HG02759 (cell line): ENCODE measurements around the gene BCL6B.
"Not testable (repeated sequence)": the region's sequence is repeated elsewhere in the genome, so short reads cannot be mapped to it uniquely, and the experiment has no call there.

Source experiments
- ATAC-seq: cut with Tn5 transposase; IDR thresholded peaks from one replicate; pipeline ENCODE4 v1.9.1; 2021; ENCODE audit warnings: mild to moderate bottlenecking, moderate library complexity; ENCODE audit not compliant: unreplicated experiment

The BCL6B gene

DNA sequence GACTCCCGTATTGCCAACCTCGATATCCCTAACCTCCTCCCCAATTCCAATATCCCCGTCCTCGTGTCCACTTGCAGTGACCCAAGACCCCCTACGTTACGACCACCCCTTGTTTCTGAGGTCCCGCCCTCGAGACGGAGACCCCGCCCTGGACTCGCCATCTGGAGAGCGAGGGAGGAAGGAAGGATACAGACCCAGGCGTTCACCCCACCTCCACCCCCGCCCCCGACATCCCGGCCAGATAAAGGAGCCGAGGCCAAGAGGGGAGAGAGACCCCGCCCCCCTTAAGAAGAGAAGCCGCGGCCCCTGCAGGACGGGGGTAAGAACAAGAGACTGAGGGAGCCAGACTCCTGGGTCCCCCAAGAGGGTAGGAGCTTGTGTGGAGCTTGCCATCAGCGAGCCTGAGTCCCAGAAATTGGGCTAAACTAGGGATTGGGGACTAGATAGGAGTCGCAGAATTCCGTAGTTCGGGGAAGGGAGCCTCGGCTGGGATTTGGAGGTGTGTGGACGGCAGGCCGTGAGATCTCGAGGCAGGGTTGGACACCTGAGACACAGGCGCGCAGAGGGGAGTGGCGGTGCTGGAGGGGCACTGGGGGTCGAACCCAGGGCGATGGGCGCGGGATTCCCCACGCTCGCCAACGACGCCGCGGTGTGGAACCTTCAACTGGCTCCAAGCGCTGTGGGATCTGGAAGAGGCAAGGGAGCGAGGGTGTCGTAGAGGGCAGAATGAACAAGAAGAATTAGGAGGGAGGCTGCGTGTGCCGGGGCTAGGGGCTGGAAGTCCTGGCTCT is at the start of gene BCL6B:
Gene BCL6B (plus strand): TSS at position 270 of the 791 bp plus-strand sequence. CDS start 622 bp downstream, outside the sequence.
- ATAC-seq, result no peak

DNA sequence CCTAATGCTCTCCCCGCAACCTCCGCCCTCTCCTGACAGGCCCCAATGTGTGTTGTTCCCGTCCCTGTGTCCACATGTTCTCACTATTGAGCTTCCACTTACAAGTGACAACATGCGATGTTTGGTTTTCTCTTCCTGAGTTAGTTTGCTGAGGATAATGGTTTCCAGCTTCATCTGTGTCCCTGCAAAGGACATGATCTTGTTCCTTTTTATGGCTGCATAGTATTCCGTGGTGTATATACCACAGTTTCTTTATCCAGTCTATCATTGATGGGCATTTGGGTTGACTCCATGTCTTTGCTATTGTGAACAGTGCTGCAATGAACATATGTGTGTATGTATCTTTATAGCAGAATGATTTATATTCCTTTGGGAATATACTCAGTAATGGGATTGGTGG is 43.4 kb upstream of the BCL6B start:
- ATAC-seq, result not testable (repeated sequence)

DNA sequence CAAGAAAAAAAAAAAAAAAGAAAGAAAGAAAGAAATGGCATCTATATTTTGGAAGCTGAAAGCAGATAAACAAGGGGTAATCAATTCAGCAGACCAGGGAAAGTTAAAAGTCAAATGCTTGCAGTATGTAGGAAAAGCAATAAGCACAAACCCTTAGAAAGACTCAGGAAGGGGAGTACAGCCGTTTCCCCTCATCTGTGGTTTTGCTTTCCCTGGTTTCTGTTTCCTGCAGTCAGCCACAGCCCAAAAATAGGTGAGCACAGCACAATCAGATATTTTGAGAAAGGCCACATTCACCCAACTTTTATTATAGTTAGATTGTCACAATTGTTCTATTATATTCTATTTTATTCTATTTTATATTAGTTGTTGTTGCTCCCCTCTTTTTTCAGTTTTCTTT is 41.4 kb upstream of the BCL6B start:
- ATAC-seq, result no peak

DNA sequence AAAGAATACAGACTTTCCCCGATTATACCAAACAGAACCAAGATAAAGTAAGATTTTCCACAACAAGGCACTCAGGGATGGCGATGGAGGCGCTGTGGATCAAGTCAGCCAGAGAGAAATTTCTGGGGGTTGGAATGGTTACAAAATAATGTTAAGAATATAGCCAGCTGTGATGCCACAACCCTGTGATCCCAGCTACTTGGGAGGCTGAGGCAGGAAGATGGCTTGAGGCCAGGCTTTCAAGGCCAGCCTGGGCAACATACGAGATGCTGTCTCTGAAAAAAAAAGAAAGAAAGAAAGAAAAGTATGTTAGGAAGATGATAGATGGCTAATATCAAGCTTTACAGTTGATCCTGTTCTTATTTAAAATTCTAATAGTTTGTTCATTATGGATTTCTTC is 37.6 kb upstream of the BCL6B start:
- no peak for ATAC-seq

DNA sequence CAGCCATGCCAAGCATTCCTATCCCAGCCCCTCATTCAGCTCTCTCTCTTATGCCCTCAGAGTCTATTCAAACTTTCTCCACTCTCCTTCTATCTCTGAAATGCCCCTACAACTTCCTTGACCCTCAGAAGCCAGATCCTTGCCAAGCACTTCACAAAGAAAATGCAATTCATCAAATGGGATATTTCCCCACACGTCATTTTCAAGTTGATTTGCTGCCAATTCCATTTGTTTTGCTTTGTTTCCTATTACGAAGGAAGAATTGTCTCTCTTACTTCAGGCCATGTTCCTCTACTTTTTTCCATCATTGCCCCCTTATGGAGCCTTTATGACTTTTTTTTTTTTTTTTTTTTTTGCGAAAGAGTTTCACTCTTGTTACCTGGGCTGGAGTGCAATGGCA is 36.2 kb upstream of the BCL6B start:
- no peak for ATAC-seq

- ATAC-seq, result no peak
Observed at GRCh38 chr17:6989779-6990178, 33.1 kb upstream of the BCL6B start.

DNA sequence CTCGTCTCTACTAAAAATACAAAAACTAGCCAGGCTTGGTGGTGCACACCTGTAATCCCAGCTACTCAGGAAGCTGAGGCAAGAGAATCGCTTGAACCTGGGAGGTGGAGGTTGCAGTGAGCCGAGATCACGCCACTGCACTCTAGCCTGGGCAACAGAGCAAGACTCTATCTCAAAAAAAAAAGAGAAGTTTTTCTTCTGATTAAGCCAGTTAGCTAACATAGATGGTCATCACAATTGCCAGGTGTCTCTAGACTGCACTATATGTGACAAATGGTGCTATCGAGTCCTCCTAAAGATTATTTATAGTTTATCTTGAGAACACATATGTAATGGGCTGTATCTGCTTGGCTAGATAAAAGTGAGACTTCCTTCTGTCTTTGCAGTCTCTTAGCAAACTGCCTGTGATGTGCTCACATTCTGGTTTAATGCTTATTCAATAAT is 29.2 kb upstream of the BCL6B start:
- not testable (repeated sequence) for ATAC-seq

DNA sequence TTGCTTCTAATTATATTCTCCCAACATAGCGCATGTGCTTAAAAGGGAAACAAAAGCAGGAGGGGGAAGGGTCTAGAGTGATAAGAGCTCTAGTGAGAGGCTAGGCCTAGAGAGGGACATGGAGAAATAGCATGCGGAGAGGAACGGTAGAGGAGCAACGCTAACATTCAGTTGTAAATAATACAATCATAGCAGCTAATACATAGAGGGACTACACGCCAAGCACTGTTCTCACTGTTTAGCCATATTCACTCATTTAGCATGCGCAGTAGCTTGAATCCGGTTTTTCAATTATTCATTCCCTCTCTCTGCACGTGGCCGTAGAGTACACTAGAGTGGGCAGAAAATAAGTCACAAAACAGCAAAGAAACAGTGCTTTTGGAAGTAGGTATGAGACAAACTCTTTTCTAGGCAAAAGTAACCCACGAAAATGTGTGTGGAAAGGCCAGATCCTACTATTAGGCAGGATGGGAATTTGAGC is 28.7 kb upstream of the BCL6B start:
- no peak for ATAC-seq

GRCh38 chr17:6994666-6995256 is 28.1 kb upstream of the BCL6B start:
- no peak for ATAC-seq

- no peak for ATAC-seq
Observed at GRCh38 chr17:6995500-6996255, 27.2 kb upstream of the BCL6B start, which contains the start of gene ALOX12. ALOX12 (plus strand) TSS chr17:6996049; CDS start chr17:6996118, 69 bp downstream.

DNA sequence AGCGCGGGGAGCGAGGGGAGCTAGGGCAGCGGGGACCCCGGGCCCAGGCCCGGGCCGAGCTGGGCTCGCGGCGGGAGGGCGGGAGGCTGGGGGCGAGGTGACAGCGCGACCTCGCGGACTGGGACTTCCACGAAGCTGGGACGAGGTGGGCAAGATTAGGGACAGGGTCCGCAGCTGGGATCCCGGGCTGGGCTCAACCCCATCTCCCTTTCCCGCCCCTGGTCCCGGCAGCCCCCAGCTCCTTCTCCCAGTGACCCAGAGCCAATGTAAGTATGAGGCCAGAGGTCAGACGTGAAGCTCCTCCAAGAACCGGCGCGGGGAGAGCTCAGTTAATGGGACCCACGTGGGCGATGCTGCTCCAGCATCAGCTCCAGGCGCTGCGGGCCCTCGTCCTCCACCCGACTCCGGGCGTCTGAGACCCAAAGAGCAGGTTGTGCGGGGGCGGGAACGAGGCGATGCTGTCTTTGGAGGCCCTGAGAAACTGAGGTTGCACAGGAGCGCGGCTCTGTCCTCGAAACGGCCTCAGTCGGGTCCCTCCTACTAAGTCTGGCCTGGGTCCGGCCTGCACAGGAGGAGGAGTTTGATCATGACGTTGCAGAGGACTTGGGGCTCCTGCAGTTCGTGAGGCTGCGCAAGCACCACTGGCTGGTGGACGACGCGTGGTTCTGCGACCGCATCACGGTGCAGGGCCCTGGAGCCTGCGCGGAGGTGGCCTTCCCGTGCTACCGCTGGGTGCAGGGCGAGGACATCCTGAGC is 26.4 kb upstream of the BCL6B start:
- no peak for ATAC-seq

GRCh38 chr17:6997171-6997570 is 25.7 kb upstream of the BCL6B start:
- ATAC-seq, result no peak

GRCh38 chr17:6998855-6999508 is 23.9 kb upstream of the BCL6B start:
- ATAC-seq, result no peak

DNA sequence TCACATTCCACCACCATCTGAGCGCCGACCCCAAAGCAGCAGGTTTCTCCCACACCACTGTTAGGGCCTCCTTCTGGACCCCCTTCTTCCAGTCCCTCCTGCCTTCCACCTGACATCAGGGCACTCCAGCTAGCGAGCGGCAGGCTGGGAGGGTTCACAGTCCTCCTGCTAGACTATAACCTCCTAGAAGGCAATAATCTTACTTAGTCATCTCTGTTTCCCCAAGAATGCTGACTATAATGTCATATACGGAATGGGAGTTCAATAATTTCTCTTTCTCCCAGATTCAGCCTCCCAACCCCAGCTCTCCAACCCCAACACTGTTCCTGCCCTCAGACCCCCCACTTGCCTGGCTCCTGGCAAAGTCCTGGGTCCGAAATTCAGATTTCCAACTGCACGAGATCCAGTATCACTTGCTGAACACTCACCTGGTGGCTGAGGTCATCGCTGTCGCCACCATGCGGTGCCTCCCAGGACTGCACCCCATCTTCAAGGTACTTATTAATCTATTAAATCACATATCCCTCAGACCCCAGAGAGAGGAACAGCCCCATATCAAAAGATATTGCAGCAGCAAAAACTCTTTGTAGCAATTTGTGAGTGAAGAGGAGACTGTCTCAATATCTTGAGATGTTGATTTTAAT is 21.4 kb upstream of the BCL6B start:
- ATAC-seq, result no peak

GRCh38 chr17:7002288-7003047 is 20.4 kb upstream of the BCL6B start:
- no peak for ATAC-seq

GRCh38 chr17:7003745-7004144 is 19.1 kb upstream of the BCL6B start:
- ATAC-seq, result no peak

DNA sequence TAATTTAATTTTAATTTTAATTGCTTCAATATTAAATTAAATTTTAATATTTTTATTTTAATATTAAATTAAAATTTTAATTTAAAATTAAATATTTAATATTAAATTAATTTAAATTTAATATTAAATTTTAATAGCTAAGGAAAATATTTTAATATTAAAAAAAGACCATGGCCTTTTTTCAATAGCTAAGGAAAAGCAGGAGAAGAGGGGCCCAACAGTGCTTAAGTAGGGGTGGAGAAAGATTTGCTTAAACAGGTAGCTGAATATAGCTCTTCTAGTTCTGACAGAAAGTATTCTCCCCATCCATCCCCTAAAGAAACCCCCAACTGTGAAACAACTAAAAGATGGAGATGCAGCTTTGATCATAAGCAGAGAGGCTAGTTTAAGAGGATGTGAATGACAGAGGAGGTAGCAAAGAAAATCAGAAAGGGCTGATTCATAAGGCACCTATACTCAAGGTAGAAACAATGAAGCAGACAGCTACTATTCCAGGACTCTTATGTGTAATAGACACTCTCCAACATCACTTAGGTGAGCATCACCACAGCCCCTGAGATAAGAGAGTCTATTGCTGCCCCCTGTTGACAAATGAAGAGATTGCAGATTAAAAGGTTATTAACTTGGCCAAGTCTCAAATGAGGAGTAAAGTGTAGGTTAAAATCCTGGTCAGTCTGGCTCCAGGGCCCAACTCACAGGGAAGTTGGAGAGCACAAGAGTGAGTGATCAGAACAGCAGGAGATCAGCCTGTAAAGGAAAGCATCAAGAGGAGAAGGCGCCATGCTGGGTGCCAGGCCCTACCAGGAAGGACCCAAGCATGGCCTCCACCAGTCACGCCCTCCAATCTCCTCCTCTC is 18.2 kb upstream of the BCL6B start:
- no peak for ATAC-seq

GRCh38 chr17:7005716-7006115 is 17.1 kb upstream of the BCL6B start:
- ATAC-seq, result no peak
